GM19468 (cell line): ENCODE results near the gene CDK14.

ENCODE experiments used
- ATAC-seq: cut with Tn5 transposase; IDR thresholded peaks from one replicate; pipeline ENCODE4 v1.9.1; 2021; ENCODE audit warnings: mild to moderate bottlenecking, moderate library complexity, moderate number of reproducible peaks; ENCODE audit not compliant: unreplicated experiment; ENCODE audit errors: extremely low read depth

The CDK14 gene

GRCh38 chr7:91029688-91030087, 433.6 kb downstream of the CDK14 start:
- ATAC-seq = no peak

DNA sequence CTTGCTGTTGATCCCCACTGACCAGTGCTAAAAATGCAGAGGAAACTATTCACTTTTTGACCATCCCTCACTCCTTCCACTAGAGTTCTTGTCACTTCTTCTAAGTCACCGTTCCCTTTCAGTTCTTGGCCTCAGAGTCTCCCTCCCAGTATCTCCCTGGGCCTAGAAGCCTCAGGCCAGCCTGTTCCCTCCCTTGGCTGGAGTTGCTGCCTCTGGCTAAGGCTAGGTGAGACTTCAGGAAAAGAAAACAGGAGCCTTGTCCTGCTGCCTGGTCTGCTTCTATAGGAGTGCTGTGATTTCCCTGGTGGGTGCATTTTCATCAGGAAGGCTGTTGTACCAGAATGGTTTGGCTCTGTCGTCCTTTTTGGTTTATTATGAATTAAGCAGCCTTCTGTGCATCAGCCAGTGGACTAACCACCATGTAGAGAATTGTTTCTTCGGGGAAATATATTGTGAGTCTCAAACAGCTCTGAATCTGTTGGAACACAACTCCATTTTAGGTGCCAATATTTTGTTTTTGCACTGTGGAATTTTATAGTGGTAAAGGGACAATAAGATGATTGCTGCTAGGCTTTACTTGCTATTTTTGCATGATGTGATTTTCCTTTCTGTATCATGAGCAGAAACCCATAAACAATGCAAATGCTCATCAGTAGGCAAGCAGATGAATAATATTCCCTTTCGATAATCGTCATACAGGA, 434.7 kb downstream of the CDK14 start:
- ATAC-seq = no peak

DNA sequence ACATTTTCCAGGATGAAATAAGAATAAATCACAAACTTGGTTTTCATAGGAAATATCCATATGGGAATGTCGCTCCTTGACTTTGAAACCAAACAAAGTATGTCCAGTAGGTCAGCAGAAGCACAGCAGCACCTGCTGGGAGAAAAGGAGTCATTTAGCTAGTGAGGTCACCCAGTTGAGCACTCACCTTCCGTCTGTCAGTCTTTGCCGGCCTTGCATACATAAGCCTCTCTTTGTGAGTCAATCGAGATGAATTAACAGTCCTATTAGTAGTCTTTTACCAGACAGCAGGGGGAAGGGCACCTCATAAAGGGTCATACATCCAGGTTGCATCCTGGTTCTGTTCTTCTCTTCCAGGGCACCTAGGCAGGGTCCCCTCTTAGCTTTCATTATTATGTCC, 435.6 kb downstream of the CDK14 start:
- ATAC-seq = no peak

- ATAC-seq = no peak
Measured at GRCh38 chr7:91033574-91033973, 437.5 kb downstream of the CDK14 start.

DNA sequence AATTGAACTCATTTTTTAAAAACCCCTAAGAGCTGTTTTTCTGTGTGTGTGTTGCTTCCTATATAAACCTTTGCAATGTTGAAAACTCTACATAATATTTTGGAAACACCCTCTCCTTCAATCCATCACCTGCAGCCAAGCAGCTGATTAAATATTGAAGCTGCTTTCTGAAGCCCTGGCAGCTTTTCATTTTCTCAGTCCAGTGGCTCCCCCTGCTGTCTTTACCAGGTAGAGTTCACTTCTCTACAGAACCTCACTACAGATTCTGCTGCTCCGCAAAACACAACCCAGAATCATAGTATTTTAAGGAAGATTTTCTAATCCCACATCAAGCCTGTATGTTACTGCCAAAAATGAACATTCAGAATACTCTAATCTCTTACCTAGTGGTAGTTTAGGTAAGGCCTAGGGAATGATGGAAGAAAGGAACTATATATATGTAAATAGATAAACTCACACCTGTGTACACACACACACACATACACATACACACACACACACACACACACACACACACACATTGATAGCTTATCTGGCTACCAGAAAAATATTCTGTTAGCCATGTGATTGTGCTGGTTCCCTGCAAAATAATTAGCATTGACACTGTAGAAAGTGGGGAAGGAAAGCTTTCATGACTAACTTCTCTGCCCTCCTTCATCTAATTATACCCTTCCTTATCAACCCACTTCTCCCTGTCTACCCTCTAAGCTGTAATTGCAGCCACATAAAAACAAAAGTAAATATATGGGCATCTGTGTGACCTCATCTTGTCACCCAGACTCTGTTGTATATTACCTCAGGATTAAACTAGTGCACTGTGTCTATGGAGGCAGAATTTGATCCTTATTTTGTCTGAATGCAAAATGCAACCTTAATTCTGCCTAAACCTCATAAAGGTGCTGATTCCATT, 438.6 kb downstream of the CDK14 start:
- ATAC-seq = no peak

GRCh38 chr7:91039033-91039432, 442.9 kb downstream of the CDK14 start:
- peak; percentile 31 for ATAC-seq

DNA sequence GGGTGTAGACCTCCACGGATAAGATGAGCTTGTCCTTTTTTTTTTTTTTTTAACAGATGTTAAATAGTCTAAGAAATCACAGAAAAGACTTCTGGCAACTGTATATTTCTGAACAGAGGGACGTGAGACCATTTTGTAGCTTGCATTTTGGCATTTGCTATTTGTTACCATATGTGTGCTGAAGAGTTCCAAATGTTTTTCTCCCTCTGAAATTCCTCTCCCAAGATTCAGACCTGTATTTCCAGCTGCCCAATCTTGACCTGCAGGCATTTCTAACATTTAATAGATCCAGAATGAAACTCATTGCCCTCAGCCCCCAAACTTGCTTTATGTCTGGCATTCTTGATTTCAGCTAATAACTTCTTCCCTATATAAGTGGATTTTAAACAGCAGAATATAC, 445.0 kb downstream of the CDK14 start:
- ATAC-seq = no peak

GRCh38 chr7:91041901-91042484, 445.9 kb downstream of the CDK14 start:
- ATAC-seq = no peak

- no peak for ATAC-seq
Measured at GRCh38 chr7:91043186-91043585, 447.1 kb downstream of the CDK14 start.

DNA sequence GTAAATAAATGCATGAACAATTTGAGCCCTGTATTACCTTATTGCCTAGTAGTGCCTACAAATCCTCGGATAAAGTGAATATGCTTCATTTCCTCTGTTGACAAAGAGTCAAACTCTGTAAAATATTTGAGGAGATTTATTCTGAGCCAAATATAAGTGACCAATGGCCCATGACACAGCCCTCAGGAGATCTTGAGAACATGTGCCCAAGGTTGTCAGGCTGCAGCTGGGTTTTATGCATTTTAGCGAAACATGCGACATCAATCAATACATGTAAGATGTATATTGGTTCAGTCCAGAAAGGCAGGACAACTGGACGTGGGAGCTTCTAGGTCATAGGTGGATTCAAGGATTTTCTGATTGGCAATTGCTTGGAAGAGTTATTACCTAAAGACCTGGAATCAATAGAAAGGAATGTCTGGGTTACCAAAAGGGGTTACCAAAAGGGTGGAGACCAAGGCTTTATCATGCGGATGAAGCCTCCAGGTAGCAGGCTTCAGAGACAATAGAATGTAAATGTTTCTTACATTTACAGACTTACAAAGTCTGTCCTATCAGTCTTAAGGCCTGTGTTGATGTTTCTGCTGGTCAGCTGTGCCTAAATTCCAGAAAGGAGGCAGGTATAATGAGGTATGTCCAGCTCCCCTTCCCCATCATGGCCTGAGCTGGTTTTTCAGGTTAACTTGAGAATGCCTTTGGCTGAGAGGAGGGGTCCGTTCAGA, 448.0 kb downstream of the CDK14 start:
- ATAC-seq = no peak

DNA sequence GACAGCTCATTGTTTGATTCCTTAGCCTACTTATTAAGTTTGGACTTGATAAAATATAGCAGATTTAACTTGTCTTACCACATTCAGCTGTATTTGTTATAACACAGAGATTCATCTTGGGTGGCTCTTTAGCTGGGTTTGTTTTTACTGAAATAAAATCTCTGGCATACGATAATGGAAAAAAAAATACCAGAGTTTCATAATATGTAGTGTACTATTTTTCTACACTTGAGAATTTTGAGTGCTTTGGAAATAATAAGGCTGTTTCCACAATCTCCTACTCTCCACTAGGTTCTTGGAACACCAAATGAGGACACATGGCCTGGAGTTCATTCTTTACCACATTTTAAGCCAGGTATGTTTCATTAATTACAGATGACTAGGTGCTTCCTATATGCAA, 449.5 kb downstream of the CDK14 start:
- no peak for ATAC-seq

- ATAC-seq = no peak
Measured at GRCh38 chr7:91046322-91047089, 450.4 kb downstream of the CDK14 start.

DNA sequence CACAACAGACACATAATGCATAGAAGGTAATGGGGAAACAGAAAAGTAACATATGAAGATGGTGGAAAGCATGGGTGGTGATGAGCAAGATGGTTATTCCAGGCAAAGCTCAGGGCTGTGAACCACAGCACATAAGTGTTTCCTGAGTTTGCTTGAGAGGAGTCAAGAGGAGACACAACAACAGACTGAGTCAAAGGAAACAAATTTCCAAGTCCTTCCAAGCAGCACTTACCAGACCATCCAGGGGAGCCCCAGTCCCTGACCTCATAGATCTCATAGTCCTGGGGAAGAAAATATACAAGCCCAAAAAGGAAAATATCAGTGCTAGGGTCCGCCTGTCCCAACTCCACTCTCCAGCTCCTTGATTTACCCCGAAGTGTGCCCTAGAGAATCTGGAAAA, 451.5 kb downstream of the CDK14 start:
- ATAC-seq = no peak

GRCh38 chr7:91050677-91051076, 454.6 kb downstream of the CDK14 start:
- ATAC-seq = peak; percentile 48

DNA sequence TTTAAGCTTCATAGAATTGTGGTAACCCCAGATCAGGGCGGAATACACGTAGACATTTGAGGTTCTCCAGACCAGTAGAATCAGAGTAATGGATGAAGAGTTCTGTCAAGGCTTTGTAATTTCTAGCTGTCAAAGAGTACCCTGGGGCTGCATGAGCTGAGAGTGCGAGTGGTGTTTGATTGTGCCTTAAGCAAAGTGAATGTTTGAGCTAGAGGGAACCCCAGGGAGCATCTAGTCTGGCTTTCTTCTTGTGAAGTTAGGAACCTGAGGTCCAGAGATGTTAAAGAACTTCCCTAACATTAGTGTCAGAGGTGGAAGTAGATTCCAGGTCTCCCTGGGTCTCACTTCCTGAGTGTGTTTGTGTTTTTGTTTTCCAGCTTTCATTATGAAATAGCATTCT, 455.8 kb downstream of the CDK14 start:
- ATAC-seq = no peak

- no peak for ATAC-seq
Measured at GRCh38 chr7:91054374-91054773, 458.3 kb downstream of the CDK14 start.

DNA sequence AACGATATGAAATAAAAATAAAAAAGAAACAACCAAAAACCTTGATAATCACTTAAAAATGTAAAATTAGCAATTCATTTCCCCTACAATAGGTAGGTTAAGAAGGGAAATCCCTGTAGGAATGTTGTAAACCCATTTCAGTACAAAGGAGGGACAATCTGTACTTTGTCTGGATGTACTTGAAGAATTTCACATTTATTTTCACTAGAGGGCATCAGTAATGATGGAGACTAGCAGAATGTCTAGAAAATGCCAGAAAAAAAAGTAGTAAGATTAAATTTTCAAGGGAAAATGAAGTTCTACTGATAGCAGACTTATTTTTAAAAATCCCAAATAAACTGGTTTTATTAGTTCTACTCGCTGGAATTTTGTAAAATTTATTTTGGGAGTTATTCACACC, 459.1 kb downstream of the CDK14 start:
- no peak for ATAC-seq

GRCh38 chr7:91062713-91063112, 466.6 kb downstream of the CDK14 start:
- no peak for ATAC-seq

DNA sequence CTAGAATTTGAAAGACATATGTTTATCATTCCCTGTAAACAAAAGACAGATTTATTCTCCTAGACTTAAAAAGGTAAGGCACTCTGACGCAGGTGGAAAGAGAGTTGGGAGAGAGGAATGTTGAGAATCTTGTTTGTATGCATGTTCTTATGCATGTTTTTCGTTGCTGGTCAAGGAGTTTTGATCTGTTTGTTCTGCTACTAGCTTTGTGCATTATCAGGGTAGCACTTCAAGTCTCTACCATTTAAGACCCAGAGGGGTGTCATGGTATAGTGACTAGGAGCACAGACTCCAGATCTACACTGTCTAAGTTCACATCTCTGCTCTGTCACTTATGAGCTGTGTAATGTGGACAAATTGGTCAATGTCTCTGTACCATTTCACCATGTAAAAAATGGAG, 467.9 kb downstream of the CDK14 start:
- ATAC-seq = no peak

GRCh38 chr7:91064938-91065337, 468.8 kb downstream of the CDK14 start:
- no peak for ATAC-seq
